H1 (cell line): ENCODE data around the gene KHDRBS2. TPM values are rescaled to one million over a fixed set of nuclear protein-coding genes. Genes with fewer than 3 reads are reported as not detected.

Experiments used
- CTCF ChIA-PET: fragments of 300-600 bp; sonication (Branson Sonifier 250); formaldehyde crosslinking; loops from one replicate; lab custom pipeline; 2021; ENCODE audit not compliant: partially characterized antibody; lab: Charles Lee
- POLR2A ChIA-PET: fragments of 300-600 bp; sonication (Branson Sonifier 250); formaldehyde crosslinking; loops from one replicate; lab custom pipeline; 2021; ENCODE audit warnings: inconsistent platforms; ENCODE audit not compliant: partially characterized antibody; lab: Charles Lee
- DNase-seq, 2 experiments: peaks; one replicate each; pipeline versions ENCODE4 v3.0.0 to v3.0.0-alpha.2; 2010 to 2022; ENCODE audit warnings: low spot score in 2 of 2, low read depth in 1 of 2, mixed read lengths in 1 of 2
- FAIRE-seq: peaks from 2 replicates; lab custom pipeline; 2011; peaks lifted over from hg19 to GRCh38; lab: Jason Lieb, UNC
- H2AFZ ChIP-seq: 2 replicates; pipeline ENCODE4 v1.8.1; 2012; ENCODE audit warnings: low read length, inconsistent platforms
- H2AK5ac ChIP-seq: 2 replicates; pipeline ENCODE4 v1.6.1; 2013; ENCODE audit warnings: low read depth, low read length
- H2BK120ac ChIP-seq: replicated peaks from 2 replicates; pipeline ENCODE3; 2013; ENCODE audit warnings: low read depth, low read length, inconsistent platforms
- H2BK12ac ChIP-seq: 2 replicates; pipeline ENCODE4 v1.6.1; 2013; ENCODE audit warnings: low read depth, low read length
- H2BK15ac ChIP-seq: 2 replicates; pipeline ENCODE4 v1.6.1; 2013; ENCODE audit warnings: low read length
- H2BK20ac ChIP-seq: 2 replicates; pipeline ENCODE4 v1.6.1; 2013; ENCODE audit warnings: low read length
- H2BK5ac ChIP-seq: 2 replicates; pipeline ENCODE4 v1.6.1; 2013; ENCODE audit warnings: low read depth, low read length
- H3K14ac ChIP-seq: 2 replicates; pipeline ENCODE4 v1.6.1; 2013; ENCODE audit warnings: inconsistent platforms; ENCODE audit not compliant: insufficient read length
- H3K18ac ChIP-seq: 2 replicates; pipeline ENCODE4 v1.6.1; 2013; ENCODE audit warnings: low read length; ENCODE audit errors: extremely low read depth
- H3K23ac ChIP-seq: 2 replicates; pipeline ENCODE4 v1.6.1; 2013; ENCODE audit warnings: inconsistent platforms; ENCODE audit not compliant: insufficient read length
- H3K23me2 ChIP-seq: 2 replicates; pipeline ENCODE4 v1.6.1; 2013; ENCODE audit warnings: low read depth, low read length
- H3K27ac ChIP-seq: 2 replicates; pipeline ENCODE4 v1.6.1; 2011; ENCODE audit warnings: low read depth, low read length, inconsistent platforms
- H3K27me3 ChIP-seq, 4 experiments: replicated peaks in 1 of 4; 1 replicate in 1 of 4; 2 replicates in 3 of 4; pipeline versions ENCODE4 v1.6.1 to v1.8.1; 2011 to 2013; ENCODE audit warnings: low read length in 3 of 4, mild to moderate bottlenecking in 3 of 4, inconsistent platforms in 2 of 4, mixed read lengths in 2 of 4, moderate library complexity in 1 of 4; ENCODE audit not compliant: control insufficient read depth in 3 of 4, insufficient read depth in 3 of 4; ENCODE audit errors: extremely low read depth in 1 of 4
- H3K36me3 ChIP-seq, 4 experiments: 2 replicates each; pipeline versions ENCODE4 v1.6.1 to v1.8.1; 2011 to 2013; ENCODE audit warnings: mild to moderate bottlenecking in 4 of 4, low read length in 3 of 4, moderate library complexity in 2 of 4, control low read depth in 1 of 4, inconsistent platforms in 1 of 4; ENCODE audit not compliant: insufficient read depth in 4 of 4, control insufficient read depth in 2 of 4
- H3K4ac ChIP-seq: replicated peaks from 2 replicates; pipeline ENCODE3; 2013; ENCODE audit warnings: low read length, low read depth, mixed read lengths, inconsistent platforms; ENCODE audit not compliant: insufficient read length
- H3K4me1 ChIP-seq, 4 experiments: replicated peaks in 1 of 4; 1 replicate in 1 of 4; 2 replicates in 3 of 4; pipeline versions ENCODE4 v1.6.1 to v1.8.1; 2011 to 2013; ENCODE audit warnings: low read length in 3 of 4, inconsistent platforms in 2 of 4, mixed read lengths in 1 of 4; ENCODE audit not compliant: insufficient read depth in 4 of 4, control insufficient read depth in 3 of 4
- H3K4me2 ChIP-seq, 2 experiments: 2 replicates each; pipeline versions ENCODE4 v1.6.1 to v1.8.1; 2011 to 2013; ENCODE audit warnings: low read depth in 2 of 2, low read length in 2 of 2, control low read depth in 1 of 2, inconsistent platforms in 1 of 2, mild to moderate bottlenecking in 1 of 2; ENCODE audit not compliant: insufficient read depth in 1 of 2
- H3K4me3 ChIP-seq, 4 experiments: fragments of 200-600, 300-600 bp in 1 of 4; sonication (generic), shearing (Covaris generic), sonication (Bioruptor Twin) in 1 of 4; 2 replicates each; pipeline versions ENCODE4 v1.5.1 to v1.8.1; 2011 to 2016; ENCODE audit warnings: low read length in 4 of 4, low read depth in 3 of 4, control low read depth in 2 of 4, inconsistent platforms in 2 of 4, mild to moderate bottlenecking in 2 of 4, mixed read lengths in 1 of 4, moderate library complexity in 1 of 4; ENCODE audit not compliant: insufficient read depth in 2 of 4; ENCODE audit errors: extremely low read depth in 1 of 4
- H3K56ac ChIP-seq: replicated peaks from 2 replicates; pipeline ENCODE3; 2013; ENCODE audit warnings: low read depth, mild to moderate bottlenecking, mixed read lengths, low read length, inconsistent platforms; ENCODE audit not compliant: insufficient read length
- H3K79me1 ChIP-seq: 2 replicates; pipeline ENCODE4 v1.6.1; 2013; ENCODE audit warnings: low read depth, low read length, control low read depth
- H3K79me2 ChIP-seq, 2 experiments: 2 replicates each; pipeline versions ENCODE4 v1.6.1 to v1.8.1; 2012 to 2013; ENCODE audit warnings: low read length in 2 of 2, mild to moderate bottlenecking in 2 of 2, inconsistent platforms in 1 of 2; ENCODE audit not compliant: insufficient read depth in 2 of 2, control insufficient read depth in 1 of 2
- H3K9ac ChIP-seq, 4 experiments: replicated peaks in 1 of 4; 1 replicate in 1 of 4; 2 replicates in 3 of 4; pipeline versions ENCODE4 v1.6.1 to v1.8.1; 2011 to 2013; ENCODE audit warnings: low read depth in 3 of 4, low read length in 3 of 4, control low read depth in 2 of 4, mild to moderate bottlenecking in 2 of 4, moderate library complexity in 2 of 4, inconsistent platforms in 1 of 4; ENCODE audit errors: extremely low read depth in 1 of 4
- H3K9me3 ChIP-seq, 2 experiments: 2 replicates each; pipeline versions ENCODE4 v1.6.1 to v1.8.1; 2012 to 2013; ENCODE audit warnings: mild to moderate bottlenecking in 2 of 2, moderate library complexity in 2 of 2, control low read depth in 1 of 2, inconsistent platforms in 1 of 2, low read depth in 1 of 2, low read length in 1 of 2, mixed read lengths in 1 of 2; ENCODE audit not compliant: insufficient read depth in 2 of 2
- H4K20me1 ChIP-seq, 2 experiments: replicated peaks in 1 of 2; 2 replicates each; pipeline versions ENCODE3 to v1.8.1; 2011 to 2013; ENCODE audit warnings: inconsistent platforms in 2 of 2, low read length in 2 of 2, mild to moderate bottlenecking in 1 of 2; ENCODE audit not compliant: insufficient read depth in 2 of 2, control insufficient read depth in 1 of 2
- H4K5ac ChIP-seq: 2 replicates; pipeline ENCODE4 v1.6.1; 2013; ENCODE audit warnings: low read length, low read depth, mixed read lengths, inconsistent platforms; ENCODE audit not compliant: insufficient read length
- H4K8ac ChIP-seq: 2 replicates; pipeline ENCODE4 v1.8.0; 2013; ENCODE audit warnings: mild to moderate bottlenecking, moderate library complexity, low read length, inconsistent platforms; ENCODE audit not compliant: insufficient read depth; ENCODE audit errors: extremely low read depth
- H4K91ac ChIP-seq: replicated peaks from 2 replicates; pipeline ENCODE3; 2013; ENCODE audit warnings: low read length, mixed read lengths, inconsistent platforms; ENCODE audit not compliant: insufficient read length
- CHD2 ChIP-seq: IDR thresholded peaks from 2 replicates; pipeline ENCODE4 v1.6.1; 2012; ENCODE audit warnings: low read length, improper control_type of control experiment
- CREB1 ChIP-seq: IDR thresholded peaks from 2 replicates; pipeline ENCODE4 v1.6.1; 2012; ENCODE audit warnings: inconsistent platforms
- EZH2 ChIP-seq: fragments of 200-600 bp; sonication (generic); IDR thresholded peaks from 2 replicates; pipeline ENCODE4 v1.7.1; 2012; ENCODE audit warnings: low read depth, mild to moderate bottlenecking, moderate library complexity, low read length, inconsistent platforms; ENCODE audit not compliant: severe bottlenecking
- JUN ChIP-seq: IDR thresholded peaks from 2 replicates; pipeline ENCODE4 v1.6.1; 2011; ENCODE audit warnings: low read depth, mild to moderate bottlenecking, improper control_type of control experiment, low read length
- JUND ChIP-seq: IDR thresholded peaks from 2 replicates; pipeline ENCODE4 v1.6.1; 2011; ENCODE audit warnings: mild to moderate bottlenecking, improper control_type of control experiment, low read length
- NANOG ChIP-seq: IDR thresholded peaks from 2 replicates; pipeline ENCODE4 v1.6.1; 2011; ENCODE audit warnings: low read length, low read depth, mild to moderate bottlenecking, inconsistent platforms; ENCODE audit not compliant: insufficient read depth, poor library complexity, severe bottlenecking
- POU5F1 ChIP-seq: IDR thresholded peaks from 2 replicates; pipeline ENCODE4 v1.6.1; 2011; ENCODE audit warnings: low read depth, mild to moderate bottlenecking, low read length, moderate library complexity
- SIX5 ChIP-seq: IDR thresholded peaks from 2 replicates; pipeline ENCODE4 v1.6.1; 2011; ENCODE audit warnings: mild to moderate bottlenecking, low read depth, low read length
- SP1 ChIP-seq: IDR thresholded peaks from 2 replicates; pipeline ENCODE4 v1.6.1; 2011; ENCODE audit warnings: low read depth, low read length
- SUZ12 ChIP-seq: fragments of 200-600 bp; sonication (generic); IDR thresholded peaks from 2 replicates; pipeline ENCODE4 v1.6.1; 2012; ENCODE audit warnings: mild to moderate bottlenecking, inconsistent platforms, low read length, moderate library complexity, mixed read lengths
- TCF12 ChIP-seq: IDR thresholded peaks from 2 replicates; pipeline ENCODE4 v1.6.1; 2011; ENCODE audit warnings: low read depth, mild to moderate bottlenecking, low read length
- ZNF274 ChIP-seq: IDR thresholded peaks from 2 replicates; pipeline ENCODE4 v1.7.0; 2012; ENCODE audit warnings: low read length, borderline replicate concordance; ENCODE audit errors: extremely low read depth
- WGBS, 2 experiments: shearing (Covaris generic) in 1 of 2; methylation state at CpG; one replicate each; pipeline versions ENCODE4 v1.1.6 to v1.1.7; 2013 to 2015; ENCODE audit warnings: low lambda C conversion rate in 2 of 2, mixed read lengths in 2 of 2, inconsistent platforms in 1 of 2, low coverage in 1 of 2, missing lambda C conversion rate in 1 of 2; ENCODE audit not compliant: insufficient replicate concordance in 2 of 2, insufficient coverage in 1 of 2, insufficient read length in 1 of 2; ENCODE audit errors: extremely low coverage in 1 of 2, missing lambda C conversion rate in 1 of 2; 5-methylcytosine and 5-hydroxymethylcytosine counted together
- polyA plus RNA-seq, 7 experiments: library from polyadenylated mRNA; depleted of rRNA in 3 of 7; stranded (reverse) in 5 of 7; unstranded in 2 of 7; fragments of >200 nt in 5 of 7; fragments of 200-250 nt in 2 of 7; gene quantifications; 1 replicate in 5 of 7; 2 replicates in 1 of 7; 4 replicates in 1 of 7; pipeline versions ENCODE4 v1.2.1 to v1.2.3, GENCODE V29; 2011 to 2013; ENCODE audit warnings: missing spikeins in 2 of 7, mixed read lengths in 2 of 7
- total RNA-seq: library from RNA; stranded (reverse); fragmentation: NEBNext Ultra II Directional; extraction: Animal tissue kit (Norgen Biotek cat#: 25700); gene quantifications from 2 replicates; pipeline ENCODE4 v1.2.1, GENCODE V29; 2021
- TF ChIP-seq, protein P1 (sequence below): IDR thresholded peaks from 2 replicates; pipeline ENCODE4 v1.6.1; 2011; ENCODE audit warnings: low read length, improper control_type of control experiment

KHDRBS2 gene
- total and polyA plus RNA-seq, 2 of the 8 experiments (the other 6 are each of a cell fraction or from before 2014, with no cell fraction given), result 5.2 to 7.7 TPM

DNA sequence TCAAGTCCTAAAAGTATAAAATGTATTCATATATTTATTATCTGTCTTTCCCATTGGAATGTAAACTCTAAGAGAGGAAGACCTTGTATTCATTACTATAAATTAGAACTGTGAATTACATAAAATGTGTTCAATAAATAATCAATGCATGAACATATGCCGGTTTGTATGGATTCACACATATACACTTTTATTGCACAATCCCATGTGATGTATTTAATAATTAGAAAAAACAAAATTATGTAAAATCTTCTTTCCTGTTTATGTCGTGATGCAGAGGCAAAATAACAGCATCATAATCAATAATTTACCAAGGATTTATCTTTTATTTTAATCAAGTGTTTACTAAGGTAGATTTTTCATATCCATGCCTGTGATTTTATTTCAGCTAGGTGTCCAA, 240.5 kb downstream of the KHDRBS2 start:
- no peaks in the 10 kb centered on the region for H3K4me1 ChIP-seq
- FAIRE-seq, result no peak
- no peaks in the 10 kb centered on the region for H3K79me1 ChIP-seq
- no peaks in the 10 kb centered on the region for H3K79me2 ChIP-seq
- no peak for DNase-seq
- H4K20me1 ChIP-seq, result no peaks in the 10 kb centered on the region
- no peak overlapping the region for H2BK20ac ChIP-seq
- peaks cover 0 to 2% (median 0%) of the 10 kb centered on the region in 4 experiments; a peak in 2 of 8 replicates for H3K36me3 ChIP-seq
- H3K27me3 ChIP-seq, result no peaks in the 10 kb centered on the region
- H3K18ac ChIP-seq, result no peak overlapping the region
- no peak overlapping the region for H3K23ac ChIP-seq
- no peak overlapping the region for H2AK5ac ChIP-seq
- H3K4me2 ChIP-seq, result no peak overlapping the region
- no peak overlapping the region for H2BK12ac ChIP-seq
- no peak overlapping the region for H3K4me3 ChIP-seq
- no peak overlapping the region for H3K14ac ChIP-seq
- no peak overlapping the region for H3K27ac ChIP-seq
- H3K9ac ChIP-seq, result no peak overlapping the region
- no peak overlapping the region for H4K8ac ChIP-seq
- no peak overlapping the region for H2BK15ac ChIP-seq
- no peak overlapping the region for H2BK5ac ChIP-seq
- POLR2A ChIA-PET, result no interaction called here
- no peak overlapping the region for H4K91ac ChIP-seq
- TF ChIP-seq JUND (no peak), JUN (no peak), SUZ12 (no peak), CREB1 (no peak), EZH2 (no peak), SIX5 (no peak), NANOG (no peak), TCF12 (no peak), SP1 (no peak), POU5F1 (no peak), ZNF274 (no peak), CHD2 (no peak)
- TF ChIP-seq, protein P1, sequence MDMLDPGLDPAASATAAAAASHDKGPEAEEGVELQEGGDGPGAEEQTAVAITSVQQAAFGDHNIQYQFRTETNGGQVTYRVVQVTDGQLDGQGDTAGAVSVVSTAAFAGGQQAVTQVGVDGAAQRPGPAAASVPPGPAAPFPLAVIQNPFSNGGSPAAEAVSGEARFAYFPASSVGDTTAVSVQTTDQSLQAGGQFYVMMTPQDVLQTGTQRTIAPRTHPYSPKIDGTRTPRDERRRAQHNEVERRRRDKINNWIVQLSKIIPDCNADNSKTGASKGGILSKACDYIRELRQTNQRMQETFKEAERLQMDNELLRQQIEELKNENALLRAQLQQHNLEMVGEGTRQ, result no peak
- TF ChIP-seq, all 59 proteins: peak for 0
- CTCF ChIA-PET, result no interaction called here
- Histone ChIP-seq H2AFZ (no peak overlapping the region), H3K4ac (no peak overlapping the region), H3K23me2 (no peaks in the 10 kb centered on the region), H3K9me3 (no peaks in the 10 kb centered on the region), H2BK120ac (no peak overlapping the region), H3K56ac (no peak overlapping the region), H4K5ac (no peak overlapping the region)
- 94% methylated on average over 2 of the region's 2 CpGs; no CpG with 5 or more reads in 1 of the 2 experiments for WGBS, 2 experiments
